HG03095 (cell line): Measurements from ENCODE around the gene CLSTN1.

ENCODE experiments used
- ATAC-seq: cut with Tn5 transposase; IDR thresholded peaks from one replicate; pipeline ENCODE4 v1.9.1; 2021; ENCODE audit warnings: moderate library complexity; ENCODE audit not compliant: unreplicated experiment

CLSTN1 gene

DNA sequence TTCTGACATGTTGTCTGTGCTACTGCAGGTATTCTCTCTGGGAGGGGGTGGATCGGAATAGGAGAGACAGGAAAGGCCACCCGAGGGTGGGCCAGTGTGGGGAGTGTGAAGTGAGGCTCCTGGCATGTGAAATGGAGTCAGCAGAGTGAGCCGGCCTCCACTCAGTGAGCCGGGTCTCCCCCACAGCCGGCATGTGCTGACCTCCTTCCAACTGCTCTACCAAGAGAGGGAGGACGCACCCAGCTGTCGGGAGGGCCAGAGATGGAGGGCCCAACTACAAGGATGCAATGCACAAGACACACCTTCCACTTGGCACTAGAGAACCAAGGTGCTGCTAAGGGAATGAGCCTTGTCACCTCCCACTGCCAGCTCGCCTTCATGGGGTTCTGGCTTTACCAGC lies 28.2 kb upstream of the CLSTN1 start:
- no peak for ATAC-seq

DNA sequence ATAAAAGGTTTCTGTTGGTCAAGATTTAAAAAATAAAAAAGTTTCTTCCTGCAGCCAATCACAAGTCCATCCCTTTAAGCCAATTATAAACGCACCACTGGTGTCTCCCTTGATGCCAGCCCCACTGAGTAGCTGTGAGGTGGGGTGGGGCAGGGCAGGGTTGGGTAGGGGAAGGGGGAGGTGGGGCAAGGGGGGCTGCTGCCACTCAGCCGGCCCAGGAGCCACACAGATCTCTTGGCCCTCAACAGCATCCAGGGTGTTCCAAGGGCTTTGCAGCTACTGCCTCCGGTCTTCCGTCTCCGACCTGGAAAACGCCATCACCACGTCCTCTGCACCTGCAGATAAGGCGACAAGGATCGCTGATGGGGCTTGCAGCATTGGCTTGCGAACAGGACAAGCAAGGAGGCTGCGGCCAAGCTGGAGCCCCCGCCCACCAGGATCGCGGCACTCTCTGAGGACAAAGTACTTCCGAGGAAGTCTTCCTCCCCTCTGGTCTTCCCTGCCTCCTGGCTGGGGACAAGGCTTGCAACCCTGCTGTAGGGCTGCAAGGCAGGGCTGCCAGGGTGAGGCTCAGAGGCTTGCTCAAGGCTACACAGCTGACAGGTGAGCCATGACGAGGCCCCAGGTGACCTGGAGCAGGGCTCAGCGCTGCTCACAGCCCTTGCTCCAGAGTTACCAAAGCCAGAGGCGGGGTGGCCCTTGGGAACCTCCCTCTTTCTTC lies 26.8 kb upstream of the CLSTN1 start:
- no peak for ATAC-seq

DNA sequence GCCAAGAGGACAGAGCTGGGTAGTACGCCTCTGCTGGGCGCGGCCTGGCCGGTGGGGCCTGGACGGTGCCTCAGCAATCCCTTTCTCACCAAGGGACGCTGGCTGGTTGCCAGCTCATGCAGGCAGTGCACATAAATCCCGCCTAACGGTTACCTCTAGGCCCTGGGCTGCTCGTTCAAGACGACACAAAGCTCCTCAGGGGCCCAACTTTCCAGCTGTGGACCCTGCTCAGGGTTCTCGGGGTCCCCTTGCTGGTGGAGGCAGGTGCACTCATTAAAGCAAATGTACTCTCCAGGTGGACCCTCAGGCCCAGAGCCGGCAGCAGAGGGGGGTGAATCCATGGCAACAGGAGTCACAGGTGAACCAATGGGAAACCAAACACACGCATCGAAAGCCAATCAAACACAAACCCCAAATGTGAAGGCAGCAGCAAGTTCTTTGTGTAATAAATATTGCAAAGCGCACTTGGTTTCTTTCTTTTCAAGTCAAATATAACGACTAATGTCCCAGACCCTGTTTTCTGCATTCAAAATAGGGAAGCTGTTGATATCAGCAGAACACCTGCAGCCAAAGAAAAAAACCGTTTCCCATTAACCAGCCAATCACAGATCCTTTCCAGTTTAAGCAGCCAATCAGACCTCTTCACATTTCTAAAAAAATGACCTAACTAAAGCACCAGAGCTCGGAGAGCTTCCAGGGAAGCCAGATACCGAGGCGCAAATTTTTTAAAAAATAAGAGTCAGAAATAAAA lies 26.1 kb upstream of the CLSTN1 start:
- ATAC-seq, result no peak

DNA sequence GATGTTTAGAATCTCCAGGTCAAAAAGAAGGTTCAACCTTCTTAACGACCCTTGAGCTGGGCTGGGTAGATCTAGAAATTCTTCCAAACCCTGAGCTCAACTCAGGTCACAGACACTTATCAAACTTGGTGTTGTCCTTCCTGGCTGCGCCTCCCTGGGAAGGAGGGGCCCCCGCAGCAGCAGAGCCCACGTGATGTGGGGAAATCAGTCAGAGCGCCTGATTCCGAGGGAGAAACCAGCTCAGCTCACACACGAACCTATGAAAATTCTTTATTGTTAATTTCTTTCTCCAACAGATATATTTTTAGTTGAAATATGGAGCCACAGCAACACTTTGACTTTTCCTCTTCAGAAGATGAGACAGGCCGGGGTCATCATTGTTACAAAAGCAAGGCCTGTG lies 24.3 kb upstream of the CLSTN1 start:
- ATAC-seq, result no peak

DNA sequence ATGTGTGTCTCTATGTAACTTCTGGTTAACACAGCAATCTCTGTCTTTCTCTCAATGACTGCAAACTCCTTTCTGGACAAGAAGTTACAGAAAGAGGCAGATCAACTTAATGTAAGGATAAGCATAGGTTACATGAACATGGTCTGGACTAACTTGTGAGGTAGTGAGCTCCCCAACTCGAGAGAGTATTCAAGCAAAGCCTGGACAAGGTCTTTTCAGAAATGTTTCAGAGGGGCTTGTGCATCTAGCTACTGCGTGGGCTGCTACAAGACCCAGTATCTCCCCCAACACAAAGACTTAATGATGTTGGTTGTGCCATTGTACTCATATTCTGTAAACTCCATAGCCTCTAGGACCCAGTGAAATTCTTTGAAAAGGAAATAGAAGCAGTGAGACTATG lies 23.5 kb upstream of the CLSTN1 start:
- no peak for ATAC-seq

DNA sequence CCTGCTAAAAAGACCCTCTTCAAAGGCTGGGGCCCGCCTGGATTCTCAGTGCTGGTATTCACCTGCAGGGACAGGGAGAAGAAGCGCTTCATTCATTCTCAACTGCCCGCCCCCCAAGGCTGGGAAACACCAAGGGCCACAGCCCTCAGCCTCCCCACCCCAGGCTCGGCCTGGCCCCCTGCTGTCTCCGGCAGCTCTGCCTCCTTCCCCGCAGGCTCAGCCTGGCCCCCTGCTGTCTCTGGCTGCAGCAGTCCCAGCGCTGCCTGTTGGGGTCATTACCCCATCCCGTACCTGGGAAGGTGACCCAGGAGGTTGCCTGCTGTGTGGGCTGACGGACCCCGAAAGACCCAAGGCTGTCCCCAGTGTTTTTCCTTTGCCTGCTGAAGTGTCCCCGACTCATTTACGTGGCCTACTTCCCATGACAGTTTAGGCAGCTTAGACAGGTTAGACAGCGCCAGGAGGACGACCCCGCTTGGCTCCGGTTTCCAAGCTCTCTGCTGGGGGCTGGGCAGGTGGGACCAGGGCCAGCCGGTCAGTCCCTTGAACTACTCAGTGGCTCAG lies 22.9 kb upstream of the CLSTN1 start:
- no peak for ATAC-seq

DNA sequence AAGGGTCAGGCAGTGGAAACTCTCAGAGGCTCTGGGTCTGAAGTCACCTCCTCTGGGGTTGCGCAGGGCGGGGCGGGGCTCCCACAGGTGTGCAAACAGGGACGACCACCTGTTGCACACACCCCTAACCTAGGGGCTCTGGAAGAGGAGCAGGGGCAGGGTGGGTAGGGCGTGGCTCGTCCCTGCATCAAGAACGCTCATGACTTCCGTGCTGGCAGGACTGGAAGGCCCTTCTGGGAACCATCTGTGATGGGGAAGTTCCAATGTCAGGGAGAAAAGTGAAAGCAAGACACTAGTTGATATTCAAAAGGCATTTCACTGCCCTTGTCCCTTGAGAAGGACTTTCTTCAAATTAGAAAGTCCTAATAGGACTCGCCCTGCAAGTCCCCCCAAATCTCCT lies 22.1 kb upstream of the CLSTN1 start:
- no peak for ATAC-seq

DNA sequence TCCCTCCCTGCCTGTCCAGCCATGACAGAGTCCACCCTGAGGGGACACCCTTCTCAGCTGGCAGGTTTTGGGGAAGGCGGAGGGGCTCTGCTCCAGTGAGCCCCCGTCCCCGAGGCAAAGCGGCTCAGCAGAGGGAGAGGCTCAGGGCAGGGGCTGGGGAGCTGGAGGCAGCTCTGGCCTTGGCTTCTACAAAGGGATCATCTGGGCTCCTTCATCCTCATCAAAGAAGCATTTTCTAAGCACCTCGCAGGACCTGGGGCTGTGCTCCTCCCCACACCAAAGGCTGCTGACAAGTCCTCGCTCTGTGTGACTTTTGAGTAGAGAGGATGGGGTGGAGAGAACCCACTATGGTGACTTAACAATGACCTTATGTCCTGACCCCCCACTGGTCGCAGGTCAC lies 21.0 kb upstream of the CLSTN1 start:
- ATAC-seq, result no peak

DNA sequence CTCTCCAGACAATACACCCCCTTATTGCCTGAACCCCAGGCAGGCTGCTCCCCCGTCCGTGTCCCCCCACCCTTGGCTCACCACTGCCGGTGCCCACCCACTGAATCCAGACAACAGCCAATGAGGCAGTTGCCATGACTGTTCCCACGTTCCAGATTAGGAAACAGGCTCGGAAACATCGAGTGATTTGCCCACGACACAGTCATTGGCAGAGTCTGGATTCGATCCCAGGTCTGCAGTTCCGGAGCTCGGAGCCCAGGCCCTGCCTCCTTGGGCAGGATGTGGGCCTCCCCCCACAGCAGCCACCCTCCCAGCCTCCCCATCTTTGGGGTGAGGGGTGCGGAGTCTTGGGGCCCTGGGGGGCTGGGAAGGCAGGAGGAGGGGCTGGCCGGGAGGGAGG lies 20.3 kb upstream of the CLSTN1 start:
- ATAC-seq, result no peak

DNA sequence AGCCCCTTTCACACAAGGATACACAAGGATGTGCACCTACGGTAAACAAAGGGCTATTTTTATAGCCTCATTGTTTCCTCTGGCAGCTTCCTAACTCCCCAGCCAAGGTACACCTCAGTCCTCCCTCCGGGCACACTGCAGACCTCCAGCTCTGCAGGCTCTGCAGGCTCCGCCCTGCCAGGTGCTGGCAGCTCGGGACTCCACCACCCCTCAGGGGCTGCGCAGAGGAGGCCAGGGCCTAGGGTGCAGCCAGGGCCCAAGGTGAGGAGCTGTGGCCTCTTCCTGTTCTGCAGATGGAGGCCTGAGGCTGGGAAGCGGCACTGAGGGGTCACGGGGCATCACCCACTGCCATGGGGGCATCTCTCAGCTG lies 19.8 kb upstream of the CLSTN1 start:
- ATAC-seq, result no peak

DNA sequence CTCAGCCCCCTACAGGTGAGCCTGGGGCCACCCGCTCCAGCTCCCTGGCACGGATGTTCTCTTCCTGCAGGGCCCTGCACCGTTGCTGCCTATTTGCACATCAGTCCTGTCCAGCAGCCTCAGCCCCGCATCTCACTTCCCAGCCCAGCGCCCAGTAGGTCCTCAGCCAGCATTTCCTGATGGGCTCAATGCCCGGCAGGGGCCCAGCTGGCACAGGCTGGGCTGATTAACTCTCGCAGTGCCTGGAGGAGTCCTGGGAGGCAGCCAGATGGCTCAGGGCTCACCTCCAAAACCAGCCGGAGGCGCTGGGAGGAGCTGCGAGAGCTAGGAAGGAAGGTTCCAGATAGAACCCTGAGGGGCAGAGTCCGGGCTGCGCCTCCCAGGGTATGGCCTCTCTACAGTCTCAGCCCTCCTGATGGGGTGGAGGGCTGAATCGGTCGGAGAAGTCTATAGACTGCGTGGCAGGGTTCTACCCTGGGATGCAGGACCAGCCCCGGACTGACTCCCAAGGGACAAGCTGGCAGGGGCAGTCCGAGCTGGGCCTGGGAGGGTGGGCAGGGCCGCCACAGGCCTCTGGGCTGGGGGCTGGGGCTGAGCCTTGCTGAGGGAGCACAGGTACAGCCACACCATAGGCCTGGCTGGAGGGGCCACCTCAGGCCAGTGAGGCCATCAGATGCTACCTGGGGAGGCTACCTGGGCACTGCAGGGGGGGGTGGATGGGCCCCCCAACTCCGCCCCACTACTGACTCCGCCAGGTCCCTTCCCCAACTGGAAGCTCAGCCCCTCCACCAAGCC lies 19.2 kb upstream of the CLSTN1 start:
- no peak for ATAC-seq

DNA sequence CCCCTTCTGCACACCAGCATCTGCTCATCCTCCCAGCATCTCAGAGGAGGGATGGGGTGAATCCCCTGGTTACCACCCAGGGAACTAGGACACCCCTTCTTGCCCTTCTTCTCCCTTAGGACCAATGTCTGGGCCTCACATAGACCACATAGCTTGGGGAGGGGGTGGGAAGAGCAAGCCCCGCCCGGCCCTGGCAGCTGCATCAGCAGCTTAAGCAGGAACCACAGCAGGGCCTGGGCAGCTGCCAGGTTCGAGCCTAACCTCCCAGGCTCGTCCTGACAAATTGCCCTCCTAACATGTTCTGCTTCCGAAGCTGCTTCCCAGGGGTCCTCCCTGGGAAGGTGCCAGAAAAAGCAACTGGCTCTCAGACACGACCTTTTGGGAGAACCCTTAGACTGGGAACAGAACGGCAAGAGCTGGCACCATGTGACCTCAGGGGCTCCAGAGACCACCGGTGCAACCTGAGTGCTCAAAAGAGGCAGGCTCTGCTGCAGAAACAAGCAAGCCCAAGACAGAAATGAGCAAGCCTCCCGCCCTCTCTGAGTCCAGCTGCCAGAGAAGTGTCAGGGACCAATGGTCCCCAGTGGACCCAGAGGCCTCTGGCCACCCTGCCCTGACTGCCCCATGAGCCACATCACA lies 18.4 kb upstream of the CLSTN1 start:
- no peak for ATAC-seq

DNA sequence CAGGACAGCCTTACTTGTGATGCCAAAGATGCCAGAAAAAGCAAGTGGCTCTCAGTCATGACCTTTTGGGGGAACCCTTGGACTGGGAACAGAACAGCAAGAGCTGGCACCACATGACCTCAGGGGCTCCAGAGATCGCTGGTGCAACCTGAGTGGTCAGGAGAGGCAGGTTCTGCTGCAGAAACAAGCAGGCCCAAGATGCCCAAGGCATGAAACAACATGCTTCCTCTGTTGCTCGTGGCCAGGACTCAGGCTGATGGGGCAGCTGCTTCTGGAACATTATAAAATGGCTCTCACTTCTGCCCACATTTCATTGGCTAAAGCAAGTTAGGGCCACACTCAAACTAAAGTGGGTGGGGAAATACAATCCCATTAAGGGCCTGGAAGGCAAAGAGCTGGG lies 17.7 kb upstream of the CLSTN1 start:
- ATAC-seq, result no peak

DNA sequence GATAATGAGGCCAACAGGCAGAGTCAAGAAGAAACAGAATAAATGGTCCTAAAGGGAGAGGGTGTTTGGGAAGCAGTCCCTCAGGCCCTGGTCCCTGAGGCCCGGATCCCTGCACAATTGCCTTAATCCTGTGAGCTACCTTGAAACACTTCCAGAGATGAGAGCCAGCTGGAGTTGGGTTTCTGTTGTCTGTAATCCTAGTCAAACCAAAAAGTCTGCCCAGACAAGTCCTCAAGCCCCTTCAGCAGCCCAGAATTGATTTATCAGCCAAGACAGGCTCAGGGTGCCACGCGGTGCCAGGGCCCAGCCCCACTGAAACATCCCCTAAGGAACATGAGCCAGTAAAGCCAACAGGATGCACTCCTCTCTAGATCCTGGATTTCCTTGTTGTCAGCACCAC lies 16.4 kb upstream of the CLSTN1 start:
- no peak for ATAC-seq

DNA sequence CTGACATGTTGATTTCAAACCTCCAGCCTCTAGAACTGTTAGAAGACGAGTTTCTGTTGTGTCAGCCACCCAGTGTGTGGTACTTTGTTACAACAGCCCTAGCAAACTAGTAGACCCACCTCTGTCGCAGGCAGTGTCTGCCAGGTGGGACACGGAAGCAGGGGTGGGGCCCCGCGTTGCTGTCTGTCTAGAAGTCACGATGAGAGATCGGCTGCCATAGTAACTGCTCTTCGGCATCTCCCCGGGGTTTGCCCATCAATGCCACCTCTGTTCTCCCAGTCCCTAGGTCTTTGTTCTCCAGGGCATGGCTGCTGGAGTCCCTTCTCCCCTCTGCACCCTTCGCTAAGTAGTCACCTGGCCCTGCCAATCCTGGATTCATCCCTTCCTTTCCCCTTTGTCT lies 15.2 kb upstream of the CLSTN1 start:
- ATAC-seq, result no peak

DNA sequence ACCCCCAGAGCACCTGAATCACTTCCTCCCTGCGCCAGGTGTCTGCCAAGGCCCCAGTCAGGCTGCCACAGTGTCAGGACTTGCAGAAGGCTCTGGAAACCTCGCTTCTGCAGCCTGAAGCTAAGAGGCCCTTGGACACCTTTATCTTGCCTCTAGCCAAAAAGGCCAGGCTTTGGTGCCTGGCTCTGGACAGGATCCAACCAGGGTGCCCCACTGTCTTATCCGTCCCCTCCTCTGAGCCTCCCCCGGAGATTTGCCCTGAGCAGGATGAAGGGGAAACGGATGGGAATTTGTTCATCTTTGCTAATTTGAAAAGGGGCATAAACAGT lies 12.8 kb upstream of the CLSTN1 start:
- no peak for ATAC-seq

DNA sequence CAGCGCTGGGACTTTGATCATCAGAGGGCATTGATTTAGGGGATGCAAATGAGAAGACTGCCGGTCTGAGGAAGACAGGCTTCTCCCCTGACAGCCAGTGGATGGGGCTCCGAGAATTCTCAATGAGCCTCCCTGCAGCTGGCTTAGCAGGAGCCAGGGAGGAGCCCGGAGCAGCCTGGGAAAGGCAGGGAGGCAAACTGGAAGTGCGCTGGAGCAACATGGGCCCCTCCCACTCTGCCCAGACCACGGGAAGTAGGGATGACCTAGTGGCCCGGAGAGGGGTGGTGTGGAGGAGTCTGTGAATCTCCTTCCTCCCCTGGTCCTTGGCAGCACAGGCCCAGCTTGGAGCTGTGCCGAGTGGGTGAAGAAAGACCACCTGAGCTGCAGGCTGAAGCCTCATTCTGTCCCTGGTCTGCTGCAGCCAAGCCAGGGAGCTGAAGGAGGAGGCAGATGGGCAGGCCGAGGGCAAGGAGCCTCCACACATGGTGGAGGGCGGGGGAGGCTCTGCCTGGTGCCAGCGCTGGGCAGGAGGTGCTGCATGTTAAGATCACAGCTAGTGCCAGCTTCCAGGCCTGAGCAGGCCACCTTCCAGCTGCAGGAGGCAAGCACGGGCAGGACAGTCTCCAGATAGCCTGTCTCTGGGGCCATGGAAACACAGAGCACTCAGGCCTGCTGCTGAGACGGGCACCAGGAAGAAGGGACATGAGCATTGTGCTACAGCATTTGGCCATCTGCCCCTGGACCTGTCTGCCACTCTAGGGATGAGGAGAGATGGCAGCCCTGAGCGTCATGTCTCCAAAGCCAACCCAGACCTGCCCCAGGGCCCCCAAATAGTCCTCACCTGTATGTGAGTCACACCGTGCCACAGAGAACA lies 12.2 kb upstream of the CLSTN1 start:
- no peak for ATAC-seq

DNA sequence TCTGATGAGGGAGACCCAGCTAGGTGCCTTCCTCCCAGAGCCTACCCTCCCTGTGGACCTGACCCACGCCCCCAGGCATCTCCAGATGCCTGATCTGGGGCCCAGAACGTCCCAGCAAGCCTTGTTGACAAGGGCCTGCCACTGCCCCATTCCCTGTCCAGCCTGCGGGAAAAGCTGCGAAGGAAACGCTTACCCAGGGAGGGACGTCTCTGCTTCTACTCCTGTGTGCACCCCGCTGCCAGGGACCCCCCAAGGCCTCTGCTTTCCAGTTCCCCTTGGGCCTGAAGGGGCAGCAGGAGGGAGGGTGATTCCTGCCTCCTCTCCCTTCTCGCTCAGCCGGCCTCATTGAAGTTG lies 11.6 kb upstream of the CLSTN1 start:
- no peak for ATAC-seq

DNA sequence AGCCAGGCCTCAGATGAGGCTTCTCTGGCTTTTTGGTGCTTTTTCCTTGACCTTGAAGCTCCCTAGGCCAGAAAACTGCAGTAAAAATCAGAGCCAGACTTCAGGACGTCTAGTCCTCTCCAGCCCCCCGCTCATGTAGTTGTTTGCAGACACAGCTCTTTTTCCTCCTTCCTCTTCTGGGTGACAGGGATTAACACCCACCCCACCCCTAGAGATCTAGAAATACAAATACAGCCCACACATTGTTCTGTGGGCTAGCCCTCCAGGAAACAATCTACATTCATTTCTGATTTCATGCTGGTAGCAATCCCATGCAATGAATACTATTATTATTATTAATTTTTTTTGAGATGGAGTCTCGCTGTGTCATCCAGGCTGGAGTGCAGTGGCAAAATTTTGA lies 9.9 kb upstream of the CLSTN1 start:
- no peak for ATAC-seq

DNA sequence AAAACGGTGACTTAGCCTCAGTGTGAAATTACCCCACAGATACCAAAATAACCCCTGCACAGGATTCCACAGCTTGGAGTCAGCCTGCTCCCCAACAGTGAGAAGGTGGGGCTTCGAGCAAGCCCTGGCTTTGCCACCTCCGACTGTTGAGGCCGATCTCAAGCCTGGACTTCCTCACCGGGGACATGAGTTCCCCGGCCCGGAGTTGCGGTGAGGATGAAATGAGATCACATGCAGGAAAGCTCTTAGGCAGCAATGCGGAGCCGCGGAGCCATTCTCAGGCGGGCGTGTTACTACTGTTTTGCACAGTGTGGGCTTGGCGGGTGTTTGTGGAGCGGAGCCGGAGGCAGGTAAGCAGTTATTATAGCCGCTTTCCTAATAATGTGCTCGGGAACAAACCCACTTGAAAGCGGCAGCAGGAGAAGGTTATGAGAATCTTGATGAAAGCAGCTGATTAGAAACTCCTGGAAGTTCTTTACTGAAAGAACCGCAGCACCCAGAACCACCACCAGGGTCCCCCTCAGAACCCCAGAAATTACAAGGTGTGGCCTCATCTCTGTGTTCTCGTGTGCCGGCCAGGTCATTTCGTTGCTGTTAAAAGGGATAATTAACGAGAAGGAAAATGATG lies 3.9 kb upstream of the CLSTN1 start:
- no peak for ATAC-seq
